HG03066 (cell line): ENCODE data around the gene ZNF230.

ENCODE experiments used
- ATAC-seq: cut with Tn5 transposase; IDR thresholded peaks from one replicate; pipeline ENCODE4 v1.9.1; 2021; ENCODE audit warnings: low read depth; ENCODE audit not compliant: unreplicated experiment

The ZNF230 gene

GRCh38 chr19:44002566-44003460 is at the start of gene ZNF230:
TSS of gene ZNF230 (plus strand) at chr19:44002957. CDS start at chr19:44007079, 4,122 bp downstream.
- peak; percentile 85 for ATAC-seq

GRCh38 chr19:43956827-43957226 is 45.9 kb upstream of the ZNF230 start:
- ATAC-seq = no peak

GRCh38 chr19:43957891-43958290 is 44.9 kb upstream of the ZNF230 start:
- no peak for ATAC-seq

GRCh38 chr19:43960411-43960810 is 42.3 kb upstream of the ZNF230 start:
- no peak for ATAC-seq

GRCh38 chr19:43966079-43966694 is 36.6 kb upstream of the ZNF230 start:
- no peak for ATAC-seq

- ATAC-seq = no peak
These were observed 26.0 kb upstream of the ZNF230 start for GRCh38 chr19:43976732-43977131.

- no peak for ATAC-seq
These were observed 19.2 kb upstream of the ZNF230 start for GRCh38 chr19:43983544-43983911.

- ATAC-seq = peak; percentile 85
These were observed 18.7 kb upstream of the ZNF230 start, which contains the start of gene ZNF155 for GRCh38 chr19:43983912-43984686. TSS of gene ZNF155 (plus strand) at chr19:43984188. CDS start at chr19:43988544, 4,356 bp downstream.

GRCh38 chr19:43984687-43985000 is 18.1 kb upstream of the ZNF230 start:
- no peak for ATAC-seq

GRCh38 chr19:43997631-43998290 is 5.0 kb upstream of the ZNF230 start:
- no peak for ATAC-seq

GRCh38 chr19:44002212-44002565 is 568 bp upstream of the ZNF230 start:
- no peak for ATAC-seq

- ATAC-seq = no peak
These were observed 778 bp downstream of the ZNF230 start for GRCh38 chr19:44003461-44004009.

- no peak for ATAC-seq
These were observed 3.2 kb downstream of the ZNF230 start for GRCh38 chr19:44005973-44006372.

GRCh38 chr19:44007473-44007872 is 4.7 kb downstream of the ZNF230 start:
- ATAC-seq = no peak

GRCh38 chr19:44010468-44010867 is 7.7 kb downstream of the ZNF230 start:
- no peak for ATAC-seq

- ATAC-seq = no peak
These were observed 16.7 kb downstream of the ZNF230 start for GRCh38 chr19:44019498-44019897.

- ATAC-seq = no peak
These were observed 18.5 kb downstream of the ZNF230 start for GRCh38 chr19:44021221-44021620.

GRCh38 chr19:44024900-44025216 is 22.1 kb downstream of the ZNF230 start:
- no peak for ATAC-seq

- ATAC-seq = peak; percentile 92
These were observed 22.6 kb downstream of the ZNF230 start, which contains the start of gene ZNF222 for GRCh38 chr19:44025217-44025936. TSS of gene ZNF222 (plus strand) at chr19:44025379. CDS start at chr19:44025437, 58 bp downstream.

GRCh38 chr19:44026622-44027021 is 23.9 kb downstream of the ZNF230 start:
- no peak for ATAC-seq
